ENCODE results near the gene PTK6. TPM values are rescaled to one million over a fixed set of nuclear protein-coding genes. Genes with fewer than 3 reads are reported as not detected.

Gene PTK6
- total RNA-seq, 1 donor from 2014 or later = 4.9 TPM

- Histone ChIP-seq H3K4me1 (peaks cover 20% of the 10 kb centered on the region), H3K9me3 (no peaks in the 10 kb centered on the region), H3K27ac (no peak overlapping the region), H3K27me3 (no peaks in the 10 kb centered on the region), H3K4me3 (no peak overlapping the region), H3K36me3 (no peaks in the 10 kb centered on the region)
- no peak for TF ChIP-seq CTCF (IDR thresholded peaks at IDR 0.05)
- intact Hi-C loops (cut with DNase I) = no loop called here
- ATAC-seq = no peak
- no peak for DNase-seq
Observed at GRCh38 chr20:63534427-63534830, 2.7 kb downstream of the PTK6 start.

GRCh38 chr20:63533871-63534393 is 3.2 kb downstream of the PTK6 start:
- intact Hi-C loops (cut with DNase I) = no loop called here

GRCh38 chr20:63533388-63533787 is 3.8 kb downstream of the PTK6 start:
- H3K4me3 ChIP-seq = no peak overlapping the region
- H3K4me1 ChIP-seq = peaks cover 15% of the 10 kb centered on the region
- H3K27ac ChIP-seq = no peak overlapping the region
- no peak for DNase-seq
- no peaks in the 10 kb centered on the region for H3K36me3 ChIP-seq
- intact Hi-C loops (cut with DNase I) = no loop called here
- H3K9me3 ChIP-seq = no peaks in the 10 kb centered on the region
- no peak for ATAC-seq
- TF ChIP-seq CTCF (IDR thresholded peaks at IDR 0.05) = no peak
- no peaks in the 10 kb centered on the region for H3K27me3 ChIP-seq

More at GRCh38 chr20:63533871-63534393, 3.2 kb downstream of the PTK6 start:
- Histone ChIP-seq H3K4me1 (peaks cover 20% of the 10 kb centered on the region), H3K27me3 (no peaks in the 10 kb centered on the region), H3K9me3 (no peaks in the 10 kb centered on the region), H3K4me3 (no peak overlapping the region), H3K36me3 (no peaks in the 10 kb centered on the region), H3K27ac (no peak overlapping the region)
- DNase-seq (peak; percentile 86), ATAC-seq (peak; percentile 0)
- TF ChIP-seq CTCF (IDR thresholded peaks at IDR 0.05) = no peak

GRCh38 chr20:63532449-63532971 is 4.7 kb downstream of the PTK6 start:
- no peak for DNase-seq
- Histone ChIP-seq H3K36me3 (no peaks in the 10 kb centered on the region), H3K27me3 (no peaks in the 10 kb centered on the region), H3K27ac (no peak overlapping the region), H3K4me3 (no peak overlapping the region), H3K9me3 (no peaks in the 10 kb centered on the region), H3K4me1 (peaks cover 7% of the 10 kb centered on the region)
- intact Hi-C loops (cut with DNase I) = no loop called here
- no peak for TF ChIP-seq CTCF (IDR thresholded peaks at IDR 0.05)
- no peak for ATAC-seq

- DNase-seq (no peak), ATAC-seq (no peak)
- Histone ChIP-seq H3K9me3 (no peaks in the 10 kb centered on the region), H3K27me3 (no peaks in the 10 kb centered on the region), H3K27ac (no peak overlapping the region), H3K36me3 (no peaks in the 10 kb centered on the region), H3K4me1 (peaks cover 7% of the 10 kb centered on the region), H3K4me3 (no peak overlapping the region)
- TF ChIP-seq CTCF (IDR thresholded peaks at IDR 0.05) = no peak
- intact Hi-C loops (cut with DNase I) = no loop called here
Observed at GRCh38 chr20:63531686-63532448, 5.3 kb downstream of the PTK6 start.

Data from upper lobe of right lung (tissue), 1 donor.